SK-N-SH treated with all-trans-retinoic acid at 6 μM for 48 hours (cell line): ENCODE results near the gene OVCA2.

ENCODE experiments used
- ATAC-seq: fragments of 200-7000 bp; cut with Tn5 transposase; 3 replicates; pipeline ENCODE4 v1.9.1; 2020; ENCODE audit warnings: mild to moderate bottlenecking, moderate library complexity
- BACH2 ChIP-seq: fragments of 250-450 bp; sonication (Bioruptor Pico); IDR thresholded peaks from 2 replicates; pipeline ENCODE4 v1.9.0; 2021; ENCODE audit warnings: mild to moderate bottlenecking, borderline replicate concordance
- CREB5 ChIP-seq: fragments of 250-450 bp; sonication (Bioruptor Pico); IDR thresholded peaks from 2 replicates; pipeline ENCODE4 v1.5.1; 2020; ENCODE audit warnings: low read depth, mild to moderate bottlenecking, moderate library complexity
- CSDC2 ChIP-seq: fragments of 250-450 bp; sonication (Bioruptor Pico); IDR thresholded peaks from 2 replicates; pipeline ENCODE4 v1.5.0; 2020; ENCODE audit warnings: mild to moderate bottlenecking, moderate library complexity
- ESRRG ChIP-seq: fragments of 250-450 bp; sonication (Bioruptor Pico); IDR thresholded peaks from 2 replicates; pipeline ENCODE4 v1.6.1; 2021; ENCODE audit warnings: mild to moderate bottlenecking
- GLIS3 ChIP-seq: fragments of 250-450 bp; sonication (Bioruptor Pico); IDR thresholded peaks from 2 replicates; pipeline ENCODE4 v1.5.0; 2020; ENCODE audit warnings: mild to moderate bottlenecking, moderate library complexity
- ISL1 ChIP-seq: fragments of 250-450 bp; sonication (Bioruptor Pico); IDR thresholded peaks from 2 replicates; pipeline ENCODE4 v2.1.2; 2022; ENCODE audit warnings: mild to moderate bottlenecking, moderate library complexity
- PATZ1 ChIP-seq: fragments of 250-450 bp; sonication (Bioruptor Pico); IDR thresholded peaks from 2 replicates; pipeline ENCODE4 v1.8.0; 2020; ENCODE audit warnings: mild to moderate bottlenecking, moderate library complexity, borderline replicate concordance
- PPARA ChIP-seq: fragments of 250-450 bp; sonication (Bioruptor Pico); IDR thresholded peaks from 2 replicates; pipeline ENCODE4 v1.5.0; 2020; ENCODE audit warnings: mild to moderate bottlenecking, borderline replicate concordance
- RARB ChIP-seq: fragments of 250-450 bp; sonication (Bioruptor Pico); IDR thresholded peaks from 2 replicates; pipeline ENCODE4 v1.8.0; 2021; ENCODE audit warnings: mild to moderate bottlenecking, moderate library complexity
- SNAI2 ChIP-seq: fragments of 250-450 bp; sonication (Bioruptor Pico); IDR thresholded peaks from 2 replicates; pipeline ENCODE4 v1.5.0; 2020; ENCODE audit warnings: mild to moderate bottlenecking, moderate library complexity
- TCF4 ChIP-seq: fragments of 250-450 bp; sonication (Bioruptor Pico); IDR thresholded peaks from 2 replicates; pipeline ENCODE4 v1.8.0; 2021; ENCODE audit warnings: mild to moderate bottlenecking, moderate library complexity, borderline replicate concordance
- TOX ChIP-seq: fragments of 250-450 bp; sonication (Bioruptor Pico); IDR thresholded peaks from 2 replicates; pipeline ENCODE4 v1.8.0; 2021; ENCODE audit warnings: mild to moderate bottlenecking, moderate library complexity, borderline replicate concordance
- ZC3H10 ChIP-seq: fragments of 250-450 bp; sonication (Bioruptor Pico); IDR thresholded peaks from 2 replicates; pipeline ENCODE4 v1.5.1; 2021; ENCODE audit warnings: mild to moderate bottlenecking, moderate library complexity
- ZFP3 ChIP-seq: fragments of 250-450 bp; sonication (Bioruptor Pico); IDR thresholded peaks from 2 replicates; pipeline ENCODE4 v1.5.0; 2020; ENCODE audit warnings: mild to moderate bottlenecking, moderate library complexity
- ZNF70 ChIP-seq: fragments of 450-650 bp; formaldehyde crosslinking; IDR thresholded peaks from 2 replicates; pipeline ENCODE4 v1.5.0; 2020; ENCODE audit warnings: mild to moderate bottlenecking, moderate library complexity
- ZNF8 ChIP-seq: fragments of 450-650 bp; formaldehyde crosslinking; IDR thresholded peaks from 2 replicates; pipeline ENCODE4 v1.5.0; 2020; ENCODE audit warnings: mild to moderate bottlenecking, moderate library complexity
- TF ChIP-seq, protein P1 (sequence below): fragments of 250-450 bp; sonication (Bioruptor Pico); IDR thresholded peaks from 2 replicates; pipeline ENCODE4 v1.8.0; 2021; ENCODE audit warnings: low read depth, mild to moderate bottlenecking, moderate library complexity, borderline replicate concordance
- TF ChIP-seq, protein P2 (sequence below): fragments of 250-450 bp; sonication (Bioruptor Pico); IDR thresholded peaks from 2 replicates; pipeline ENCODE4 v1.5.0; 2020; ENCODE audit warnings: mild to moderate bottlenecking, moderate library complexity
- TF ChIP-seq, protein P3 (sequence below): fragments of 250-450 bp; sonication (Bioruptor Pico); IDR thresholded peaks from 2 replicates; pipeline ENCODE4 v1.5.1; 2021; ENCODE audit warnings: mild to moderate bottlenecking, moderate library complexity

OVCA2 gene

DNA sequence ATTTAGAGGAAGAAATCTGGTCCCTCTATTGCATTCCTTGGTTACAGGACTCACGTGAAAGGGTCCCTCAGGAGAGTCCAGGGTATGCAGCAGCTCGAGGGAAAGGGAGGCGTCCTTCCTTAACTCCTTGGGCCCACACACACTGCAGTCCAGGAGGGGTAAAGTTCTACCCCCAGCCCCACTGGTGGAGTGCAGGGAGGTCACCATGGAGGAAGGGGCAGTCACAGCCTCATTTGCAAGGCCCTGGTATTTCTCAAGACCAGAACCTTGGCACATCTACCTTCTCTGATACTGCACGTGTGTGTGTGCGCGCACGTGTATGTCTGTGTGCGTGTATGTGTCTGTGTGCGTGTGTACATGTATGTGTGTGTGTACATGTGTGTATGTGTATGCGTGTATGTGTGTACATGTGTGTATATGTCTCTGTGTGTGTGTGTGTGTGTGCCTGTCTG, 24.2 kb downstream of the OVCA2 start:
- no peak for TF ChIP-seq ZC3H10 (CRISPR knock-in tag)
- no peak for TF ChIP-seq BACH2 (CRISPR knock-in tag)
- TF ChIP-seq, protein P1, sequence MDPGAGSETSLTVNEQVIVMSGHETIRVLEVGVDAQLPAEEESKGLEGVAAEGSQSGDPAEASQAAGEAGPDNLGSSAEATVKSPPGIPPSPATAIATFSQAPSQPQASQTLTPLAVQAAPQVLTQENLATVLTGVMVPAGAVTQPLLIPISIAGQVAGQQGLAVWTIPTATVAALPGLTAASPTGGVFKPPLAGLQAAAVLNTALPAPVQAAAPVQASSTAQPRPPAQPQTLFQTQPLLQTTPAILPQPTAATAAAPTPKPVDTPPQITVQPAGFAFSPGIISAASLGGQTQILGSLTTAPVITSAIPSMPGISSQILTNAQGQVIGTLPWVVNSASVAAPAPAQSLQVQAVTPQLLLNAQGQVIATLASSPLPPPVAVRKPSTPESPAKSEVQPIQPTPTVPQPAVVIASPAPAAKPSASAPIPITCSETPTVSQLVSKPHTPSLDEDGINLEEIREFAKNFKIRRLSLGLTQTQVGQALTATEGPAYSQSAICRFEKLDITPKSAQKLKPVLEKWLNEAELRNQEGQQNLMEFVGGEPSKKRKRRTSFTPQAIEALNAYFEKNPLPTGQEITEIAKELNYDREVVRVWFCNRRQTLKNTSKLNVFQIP: no peak
- TF ChIP-seq RARB: no peak
- no peak for TF ChIP-seq PPARA
- TF ChIP-seq TCF4 (CRISPR knock-in tag): no peak
- TF ChIP-seq CSDC2: no peak
- no peak for TF ChIP-seq ZNF8 (CRISPR knock-in tag)
- no peak for TF ChIP-seq GLIS3 (CRISPR knock-in tag)
- no peak for TF ChIP-seq TOX (CRISPR knock-in tag)
- no peak for TF ChIP-seq SNAI2 (CRISPR knock-in tag)
- no peak for TF ChIP-seq PATZ1
- no peak for ATAC-seq

- TF ChIP-seq ZFP3 (CRISPR knock-in tag) (no peak), SNAI2 (CRISPR knock-in tag) (no peak), ZNF8 (CRISPR knock-in tag) (no peak), ZC3H10 (CRISPR knock-in tag) (no peak), CREB5 (CRISPR knock-in tag) (no peak), TOX (CRISPR knock-in tag) (no peak), RARB (no peak)
- TF ChIP-seq, protein P1: no peak
- no peak for ATAC-seq
These were observed 25.3 kb downstream of the OVCA2 start for GRCh38 chr17:2067048-2067561.

GRCh38 chr17:2067608-2068024, 25.8 kb downstream of the OVCA2 start:
- ATAC-seq: no peak
- TF ChIP-seq TOX (CRISPR knock-in tag) (no peak), ISL1 (CRISPR knock-in tag) (no peak), ZFP3 (CRISPR knock-in tag) (no peak), CREB5 (CRISPR knock-in tag) (no peak)
- TF ChIP-seq, protein P2, sequence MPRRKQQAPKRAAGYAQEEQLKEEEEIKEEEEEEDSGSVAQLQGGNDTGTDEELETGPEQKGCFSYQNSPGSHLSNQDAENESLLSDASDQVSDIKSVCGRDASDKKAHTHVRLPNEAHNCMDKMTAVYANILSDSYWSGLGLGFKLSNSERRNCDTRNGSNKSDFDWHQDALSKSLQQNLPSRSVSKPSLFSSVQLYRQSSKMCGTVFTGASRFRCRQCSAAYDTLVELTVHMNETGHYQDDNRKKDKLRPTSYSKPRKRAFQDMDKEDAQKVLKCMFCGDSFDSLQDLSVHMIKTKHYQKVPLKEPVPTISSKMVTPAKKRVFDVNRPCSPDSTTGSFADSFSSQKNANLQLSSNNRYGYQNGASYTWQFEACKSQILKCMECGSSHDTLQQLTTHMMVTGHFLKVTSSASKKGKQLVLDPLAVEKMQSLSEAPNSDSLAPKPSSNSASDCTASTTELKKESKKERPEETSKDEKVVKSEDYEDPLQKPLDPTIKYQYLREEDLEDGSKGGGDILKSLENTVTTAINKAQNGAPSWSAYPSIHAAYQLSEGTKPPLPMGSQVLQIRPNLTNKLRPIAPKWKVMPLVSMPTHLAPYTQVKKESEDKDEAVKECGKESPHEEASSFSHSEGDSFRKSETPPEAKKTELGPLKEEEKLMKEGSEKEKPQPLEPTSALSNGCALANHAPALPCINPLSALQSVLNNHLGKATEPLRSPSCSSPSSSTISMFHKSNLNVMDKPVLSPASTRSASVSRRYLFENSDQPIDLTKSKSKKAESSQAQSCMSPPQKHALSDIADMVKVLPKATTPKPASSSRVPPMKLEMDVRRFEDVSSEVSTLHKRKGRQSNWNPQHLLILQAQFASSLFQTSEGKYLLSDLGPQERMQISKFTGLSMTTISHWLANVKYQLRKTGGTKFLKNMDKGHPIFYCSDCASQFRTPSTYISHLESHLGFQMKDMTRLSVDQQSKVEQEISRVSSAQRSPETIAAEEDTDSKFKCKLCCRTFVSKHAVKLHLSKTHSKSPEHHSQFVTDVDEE (CRISPR knock-in tag): no peak

GRCh38 chr17:2068031-2068518, 26.3 kb downstream of the OVCA2 start:
- peak; percentile 40 for ATAC-seq
- TF ChIP-seq, protein P2 (CRISPR knock-in tag): no peak
- no peak for TF ChIP-seq ZNF70
- TF ChIP-seq ZNF8 (CRISPR knock-in tag): no peak
- no peak for TF ChIP-seq PPARA
- no peak for TF ChIP-seq ZC3H10 (CRISPR knock-in tag)
- no peak for TF ChIP-seq BACH2 (CRISPR knock-in tag)
- TF ChIP-seq RARB: no peak
- no peak for TF ChIP-seq ZFP3 (CRISPR knock-in tag)
- TF ChIP-seq TCF4 (CRISPR knock-in tag): no peak
- no peak for TF ChIP-seq TOX (CRISPR knock-in tag)
- TF ChIP-seq CSDC2: no peak
- TF ChIP-seq ESRRG (CRISPR knock-in tag): no peak
- TF ChIP-seq, protein P3, sequence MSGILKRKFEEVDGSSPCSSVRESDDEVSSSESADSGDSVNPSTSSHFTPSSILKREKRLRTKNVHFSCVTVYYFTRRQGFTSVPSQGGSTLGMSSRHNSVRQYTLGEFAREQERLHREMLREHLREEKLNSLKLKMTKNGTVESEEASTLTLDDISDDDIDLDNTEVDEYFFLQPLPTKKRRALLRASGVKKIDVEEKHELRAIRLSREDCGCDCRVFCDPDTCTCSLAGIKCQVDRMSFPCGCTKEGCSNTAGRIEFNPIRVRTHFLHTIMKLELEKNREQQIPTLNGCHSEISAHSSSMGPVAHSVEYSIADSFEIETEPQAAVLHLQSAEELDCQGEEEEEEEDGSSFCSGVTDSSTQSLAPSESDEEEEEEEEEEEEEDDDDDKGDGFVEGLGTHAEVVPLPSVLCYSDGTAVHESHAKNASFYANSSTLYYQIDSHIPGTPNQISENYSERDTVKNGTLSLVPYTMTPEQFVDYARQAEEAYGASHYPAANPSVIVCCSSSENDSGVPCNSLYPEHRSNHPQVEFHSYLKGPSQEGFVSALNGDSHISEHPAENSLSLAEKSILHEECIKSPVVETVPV (CRISPR knock-in tag): no peak
